MCF 10A (cell line): Measurements from ENCODE around the gene FRY. TPM values are rescaled to one million over a fixed set of nuclear protein-coding genes. Genes with fewer than 3 reads are reported as not detected.

Source experiments
- BruUV-seq: library from RNA; stranded (reverse); fragments of 400-500 nt; replicated peaks from 2 replicates; lab custom pipeline; 2021; lab: Mats Ljungman, UMichigan
- CTCF ChIA-PET: fragments of 300-600 bp; sonication (Branson Sonifier 250); formaldehyde crosslinking; extraction: SDS; loops from one replicate; lab custom pipeline; 2021; ENCODE audit warnings: antibody characterized with exemption, inconsistent platforms; lab: Yijun Ruan, JAX
- POLR2A ChIA-PET: fragments of 300-600, 350-650 bp; sonication (Branson Sonifier 250); formaldehyde crosslinking; extraction: SDS; loops from one replicate; lab custom pipeline; 2020; ENCODE audit warnings: antibody characterized with exemption, inconsistent platforms; lab: Yijun Ruan, JAX
- DNase-seq: peaks from one replicate; pipeline ENCODE4 v3.0.0-alpha.2; 2018; ENCODE audit not compliant: unreplicated experiment
- H3K27ac Mint-ChIP-seq: one replicate; pipeline ENCODE4 v1.8.0; 2022; ENCODE audit warnings: mild to moderate bottlenecking, low read depth, mixed read lengths; ENCODE audit not compliant: unreplicated experiment
- H3K27me3 Mint-ChIP-seq: one replicate; pipeline ENCODE4 v1.8.0; 2022; ENCODE audit warnings: mixed read lengths; ENCODE audit not compliant: insufficient read depth, unreplicated experiment
- H3K36me3 Mint-ChIP-seq: one replicate; pipeline ENCODE4 v1.8.0; 2022; ENCODE audit warnings: mild to moderate bottlenecking, moderate library complexity, mixed read lengths; ENCODE audit not compliant: insufficient read depth, unreplicated experiment
- H3K4me1 Mint-ChIP-seq: one replicate; pipeline ENCODE4 v1.8.0; 2022; ENCODE audit warnings: mixed read lengths; ENCODE audit not compliant: insufficient read depth, unreplicated experiment
- H3K4me3 Mint-ChIP-seq: one replicate; pipeline ENCODE4 v1.8.0; 2022; ENCODE audit warnings: mild to moderate bottlenecking, moderate library complexity, mixed read lengths; ENCODE audit not compliant: unreplicated experiment
- H3K9me3 Mint-ChIP-seq: one replicate; pipeline ENCODE4 v1.8.0; 2022; ENCODE audit warnings: mixed read lengths; ENCODE audit not compliant: unreplicated experiment
- intact Hi-C: fragments of 100-400 bp; cut with micrococcal nuclease; formaldehyde crosslinking; loops from 2 replicates; pipeline ENCODE4 v1.14.1; 2022
- total RNA-seq: library from RNA; stranded (reverse); gene quantifications from 2 replicates; pipeline ENCODE4 v1.2.3, GENCODE V29; 2022
- TF ChIP-seq, protein P1 (sequence below): fragments of 200-600 bp; IDR thresholded peaks from one replicate; pipeline ENCODE4 v1.8.0; 2022; ENCODE audit warnings: antibody characterized with exemption, mild to moderate bottlenecking; ENCODE audit not compliant: unreplicated experiment

The FRY gene
- total RNA-seq, 1 experiment from 2014 or later: 8.9 TPM

DNA sequence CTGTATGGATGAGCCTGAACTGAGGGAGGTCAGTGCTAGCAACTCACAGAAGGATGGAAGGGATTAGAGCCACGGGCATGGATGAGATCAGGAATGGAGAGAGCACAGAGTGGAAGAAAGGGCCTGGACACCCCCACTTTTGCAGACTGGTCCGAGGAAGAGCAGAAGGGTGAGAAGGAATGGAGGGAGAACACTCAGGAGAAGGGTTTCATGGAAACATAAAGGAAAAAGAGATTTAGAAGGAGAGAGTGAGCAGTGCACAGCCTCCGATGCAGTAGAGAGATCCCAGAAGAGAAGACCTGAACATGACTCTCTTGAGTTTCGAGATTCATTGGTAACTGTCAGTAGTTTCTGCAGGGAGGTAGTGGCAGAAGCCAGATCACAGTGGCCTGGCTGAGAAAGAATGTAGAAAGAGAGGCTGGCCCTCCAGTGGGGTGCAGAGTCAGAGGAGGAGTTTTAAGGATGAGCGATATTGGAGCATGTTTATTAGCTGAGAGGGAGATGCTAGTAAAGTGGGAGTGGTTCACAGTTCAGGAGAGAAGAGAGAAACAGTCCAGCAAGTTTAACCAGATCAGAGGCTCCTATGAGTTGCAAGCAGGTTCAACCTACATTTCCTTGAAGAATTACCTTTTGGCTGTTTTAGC lies 174.6 kb downstream of the FRY start:
- POLR2A ChIA-PET: no interaction called here
- no TSS peak for BruUV-seq
- H3K36me3 Mint-ChIP-seq: no peaks in the 10 kb centered on the region

DNA sequence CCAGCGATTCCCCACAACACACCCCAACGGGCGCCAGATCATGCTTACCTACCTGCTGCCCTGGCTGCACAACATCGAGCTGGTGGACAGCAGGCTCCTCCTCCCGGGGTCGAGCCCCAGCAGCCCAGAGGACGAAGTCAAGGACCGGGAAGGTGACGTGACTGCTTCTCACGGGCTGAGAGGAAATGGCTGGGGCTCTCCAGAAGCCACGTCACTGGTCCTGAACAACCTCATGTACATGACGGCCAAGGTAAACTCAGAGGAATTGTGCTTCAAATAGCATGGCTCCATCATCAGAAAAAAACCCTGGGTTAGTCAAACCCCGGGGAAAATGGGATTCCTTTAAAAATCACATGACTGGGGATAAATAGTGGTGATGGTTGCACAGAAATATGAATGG lies 177.3 kb downstream of the FRY start:
- TF ChIP-seq, protein P1, sequence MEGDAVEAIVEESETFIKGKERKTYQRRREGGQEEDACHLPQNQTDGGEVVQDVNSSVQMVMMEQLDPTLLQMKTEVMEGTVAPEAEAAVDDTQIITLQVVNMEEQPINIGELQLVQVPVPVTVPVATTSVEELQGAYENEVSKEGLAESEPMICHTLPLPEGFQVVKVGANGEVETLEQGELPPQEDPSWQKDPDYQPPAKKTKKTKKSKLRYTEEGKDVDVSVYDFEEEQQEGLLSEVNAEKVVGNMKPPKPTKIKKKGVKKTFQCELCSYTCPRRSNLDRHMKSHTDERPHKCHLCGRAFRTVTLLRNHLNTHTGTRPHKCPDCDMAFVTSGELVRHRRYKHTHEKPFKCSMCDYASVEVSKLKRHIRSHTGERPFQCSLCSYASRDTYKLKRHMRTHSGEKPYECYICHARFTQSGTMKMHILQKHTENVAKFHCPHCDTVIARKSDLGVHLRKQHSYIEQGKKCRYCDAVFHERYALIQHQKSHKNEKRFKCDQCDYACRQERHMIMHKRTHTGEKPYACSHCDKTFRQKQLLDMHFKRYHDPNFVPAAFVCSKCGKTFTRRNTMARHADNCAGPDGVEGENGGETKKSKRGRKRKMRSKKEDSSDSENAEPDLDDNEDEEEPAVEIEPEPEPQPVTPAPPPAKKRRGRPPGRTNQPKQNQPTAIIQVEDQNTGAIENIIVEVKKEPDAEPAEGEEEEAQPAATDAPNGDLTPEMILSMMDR: no peak
- Mint-ChIP-seq H3K27ac (no peak overlapping the region), H3K9me3 (no peaks in the 10 kb centered on the region), H3K36me3 (peaks cover 2% of the 10 kb centered on the region), H3K4me1 (no peaks in the 10 kb centered on the region), H3K4me3 (no peak overlapping the region), H3K27me3 (no peaks in the 10 kb centered on the region)
- BruUV-seq: no TSS peak
- intact Hi-C loops: no loop called here
- CTCF ChIA-PET: no interaction called here
- POLR2A ChIA-PET: no interaction called here
- DNase-seq: no peak

More for the DNA sequence above, 174.6 kb downstream of the FRY start:
- no peaks in the 10 kb centered on the region for H3K27me3 Mint-ChIP-seq
- H3K9me3 Mint-ChIP-seq: no peaks in the 10 kb centered on the region
- no peaks in the 10 kb centered on the region for H3K4me1 Mint-ChIP-seq
- TF ChIP-seq, protein P1: no peak
- CTCF ChIA-PET: no interaction called here
- intact Hi-C loops: no loop called here
- no peak for DNase-seq
- H3K27ac Mint-ChIP-seq: no peak overlapping the region
- H3K4me3 Mint-ChIP-seq: no peak overlapping the region

DNA sequence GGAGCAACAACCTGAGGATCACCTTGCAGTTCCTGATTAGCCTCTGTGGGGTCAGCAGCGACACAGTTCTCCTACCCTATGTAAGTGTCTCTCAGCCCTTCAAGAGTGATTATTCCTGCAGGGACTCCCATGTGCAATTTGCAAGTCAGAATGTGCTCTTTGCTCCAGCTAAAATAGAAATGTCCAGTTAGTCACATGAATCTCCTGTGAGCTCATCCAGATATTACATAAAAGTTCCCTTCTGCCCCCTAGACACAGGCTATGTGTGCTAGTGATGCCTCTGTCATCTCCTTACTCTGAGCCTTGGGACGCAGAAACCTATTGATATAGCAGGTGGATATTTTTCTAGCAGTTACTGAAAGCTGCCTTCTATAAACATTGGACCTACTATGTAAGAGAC lies 178.1 kb downstream of the FRY start:
- no peak overlapping the region for H3K4me3 Mint-ChIP-seq
- BruUV-seq: no TSS peak
- no peaks in the 10 kb centered on the region for H3K9me3 Mint-ChIP-seq
- DNase-seq: no peak
- intact Hi-C loops: no loop called here
- ChIA-PET CTCF (no interaction called here), POLR2A (no interaction called here)
- no peak overlapping the region for H3K27ac Mint-ChIP-seq
- TF ChIP-seq, protein P1: no peak
- H3K36me3 Mint-ChIP-seq: peaks cover 6% of the 10 kb centered on the region
- no peaks in the 10 kb centered on the region for H3K4me1 Mint-ChIP-seq
- no peaks in the 10 kb centered on the region for H3K27me3 Mint-ChIP-seq

DNA sequence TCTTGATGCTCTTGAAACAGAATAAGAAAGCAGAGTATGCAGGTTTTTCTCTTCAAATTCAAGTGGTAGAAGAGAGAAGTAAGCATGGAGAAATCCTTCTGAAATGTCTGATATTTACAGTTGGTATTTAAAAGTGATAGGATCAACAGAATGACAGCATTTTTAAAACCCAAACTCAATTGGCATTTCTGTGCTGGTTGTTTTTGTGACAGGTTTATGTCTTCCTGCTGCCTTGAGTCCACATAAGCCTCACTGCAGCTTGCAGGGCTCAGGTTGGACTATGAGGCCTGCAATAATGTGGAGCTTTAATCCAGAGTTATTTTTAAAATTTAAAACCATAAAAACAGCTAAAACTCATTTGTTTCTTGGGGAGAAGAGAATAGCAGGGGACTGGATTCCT lies 178.5 kb downstream of the FRY start:
- Mint-ChIP-seq H3K27me3 (no peaks in the 10 kb centered on the region), H3K36me3 (peaks cover 6% of the 10 kb centered on the region), H3K4me3 (no peak overlapping the region), H3K27ac (no peak overlapping the region), H3K9me3 (no peaks in the 10 kb centered on the region), H3K4me1 (no peaks in the 10 kb centered on the region)
- TF ChIP-seq, protein P1: no peak
- CTCF ChIA-PET: no interaction called here
- DNase-seq: no peak
- intact Hi-C loops: no loop called here
- POLR2A ChIA-PET: interaction anchor here (0.6 kb wide), 1 partner anchor 7 kb away, joined by 3 read pairs; no protein-coding TSS in a partner anchor
- BruUV-seq: no TSS peak
